T-helper 2 cell treated with Interferon-gamma antibody and Interleukin-4, amounts not matched to agents 5 μg/mL and 100 μg/mL, for 36 hours (primary cell): ENCODE data around the gene ZNF177.
A peak's percentile ranks its signal among the peaks of the same experiment; 100 is the strongest.
"Not testable (repeated sequence)": the region's sequence is repeated elsewhere in the genome, so short reads cannot be mapped to it uniquely, and the experiment has no call there.

Experiments
- DNase-seq: peaks from one replicate; pipeline ENCODE4 v3.0.0; 2021; ENCODE audit warnings: low spot score
- H3K27ac Mint-ChIP-seq: one replicate; pipeline ENCODE4 v1.8.0; 2021; ENCODE audit warnings: mild to moderate bottlenecking, mixed read lengths
- H3K27me3 Mint-ChIP-seq: one replicate; pipeline ENCODE4 v1.8.0; 2021; ENCODE audit warnings: low read depth, mixed read lengths
- H3K36me3 Mint-ChIP-seq: one replicate; pipeline ENCODE4 v1.8.0; 2021; ENCODE audit warnings: low read depth, mixed read lengths
- H3K4me1 Mint-ChIP-seq: one replicate; pipeline ENCODE4 v1.8.0; 2021; ENCODE audit warnings: low read depth, mixed read lengths
- H3K4me3 Mint-ChIP-seq: one replicate; pipeline ENCODE4 v1.8.0; 2022; ENCODE audit warnings: mild to moderate bottlenecking, moderate library complexity, mixed read lengths
- H3K9me3 Mint-ChIP-seq: one replicate; pipeline ENCODE4 v1.8.0; 2021; ENCODE audit warnings: mixed read lengths

ZNF177 gene

GRCh38 chr19:9362905-9363304, at the start of gene ZNF177:
Gene ZNF177, plus strand, starts transcription at chr19:9363013. Its CDS starts 15,299 bp downstream, at chr19:9378312.
- peak within 1 kb of the TSS; percentile 8 for H3K4me3 Mint-ChIP-seq

GRCh38 chr19:9313756-9314155, 49.1 kb upstream of the ZNF177 start:
- no peak overlapping the region for H3K27ac Mint-ChIP-seq
- no peak overlapping the region for H3K4me3 Mint-ChIP-seq
- H3K9me3 Mint-ChIP-seq = peaks cover 44% of the 10 kb centered on the region

More at GRCh38 chr19:9362905-9363304, at the start of gene ZNF177:
- DNase-seq = no peak
- H3K27me3 Mint-ChIP-seq = no peaks in the 10 kb centered on the region
- peaks cover 3% of the 10 kb centered on the region for H3K36me3 Mint-ChIP-seq
- H3K4me1 Mint-ChIP-seq = no peaks in the 10 kb centered on the region
- H3K9me3 Mint-ChIP-seq = peaks cover 44% of the 10 kb centered on the region
- no peak within 1 kb of the TSS for H3K27ac Mint-ChIP-seq

GRCh38 chr19:9321338-9321737, 41.5 kb upstream of the ZNF177 start:
- no peak overlapping the region for H3K27ac Mint-ChIP-seq
- H3K27me3 Mint-ChIP-seq = no peaks in the 10 kb centered on the region
- DNase-seq = no peak
- peaks cover 44% of the 10 kb centered on the region for H3K9me3 Mint-ChIP-seq
- H3K4me3 Mint-ChIP-seq = no peak overlapping the region
- H3K36me3 Mint-ChIP-seq = peaks cover 24% of the 10 kb centered on the region
- peaks cover 17% of the 10 kb centered on the region for H3K4me1 Mint-ChIP-seq

More at GRCh38 chr19:9313756-9314155, 49.1 kb upstream of the ZNF177 start:
- Mint-ChIP-seq H3K4me1 (peaks cover 8% of the 10 kb centered on the region), H3K27me3 (peaks cover 2% of the 10 kb centered on the region), H3K36me3 (peaks cover 3% of the 10 kb centered on the region)
- no peak for DNase-seq

- Mint-ChIP-seq H3K4me1 (peaks cover 17% of the 10 kb centered on the region), H3K9me3 (peaks cover 46% of the 10 kb centered on the region), H3K36me3 (peaks cover 25% of the 10 kb centered on the region)
- not testable (repeated sequence) for H3K4me3 Mint-ChIP-seq, H3K27ac Mint-ChIP-seq, H3K27me3 Mint-ChIP-seq, DNase-seq
Measured at GRCh38 chr19:9321756-9322155, 41.1 kb upstream of the ZNF177 start.

GRCh38 chr19:9322201-9322600, 40.6 kb upstream of the ZNF177 start:
- H3K27ac Mint-ChIP-seq, H3K27me3 Mint-ChIP-seq, DNase-seq: not testable (repeated sequence)
- H3K4me1 Mint-ChIP-seq = peaks cover 17% of the 10 kb centered on the region
- H3K36me3 Mint-ChIP-seq = peaks cover 27% of the 10 kb centered on the region
- peak overlapping the region; percentile 28 for H3K4me3 Mint-ChIP-seq
- peaks cover 43% of the 10 kb centered on the region for H3K9me3 Mint-ChIP-seq

- peaks cover 34% of the 10 kb centered on the region for H3K36me3 Mint-ChIP-seq
- peaks cover 17% of the 10 kb centered on the region for H3K4me1 Mint-ChIP-seq
- no peaks in the 10 kb centered on the region for H3K27me3 Mint-ChIP-seq
- peak overlapping the region; percentile 96 for H3K27ac Mint-ChIP-seq
- DNase-seq = no peak
- H3K9me3 Mint-ChIP-seq = peaks cover 47% of the 10 kb centered on the region
- peak overlapping the region; percentile 95 for H3K4me3 Mint-ChIP-seq
Measured at GRCh38 chr19:9323557-9323918, 39.3 kb upstream of the ZNF177 start.

- Mint-ChIP-seq H3K27ac (peak within 1 kb of the TSS; percentile 96), H3K4me3 (peak within 1 kb of the TSS; percentile 95), H3K4me1 (peaks cover 17% of the 10 kb centered on the region), H3K36me3 (peaks cover 38% of the 10 kb centered on the region), H3K27me3 (no peaks in the 10 kb centered on the region), H3K9me3 (peaks cover 50% of the 10 kb centered on the region)
- peak; percentile 94 for DNase-seq
Measured at GRCh38 chr19:9323919-9324583, 38.8 kb upstream of the ZNF177 start, which contains the start of gene ZNF559. Gene ZNF559, plus strand, starts transcription at chr19:9324179. Its CDS starts 14,371 bp downstream, at chr19:9338550.

GRCh38 chr19:9324584-9324962, 38.2 kb upstream of the ZNF177 start:
- DNase-seq = no peak
- Mint-ChIP-seq H3K27ac (peak overlapping the region; percentile 96), H3K36me3 (peaks cover 41% of the 10 kb centered on the region), H3K4me3 (peak overlapping the region; percentile 95), H3K27me3 (no peaks in the 10 kb centered on the region), H3K4me1 (peaks cover 17% of the 10 kb centered on the region), H3K9me3 (peaks cover 55% of the 10 kb centered on the region)

- Mint-ChIP-seq H3K4me3 (no peak overlapping the region), H3K27ac (no peak overlapping the region), H3K36me3 (peaks cover 48% of the 10 kb centered on the region), H3K27me3 (no peaks in the 10 kb centered on the region), H3K9me3 (peaks cover 72% of the 10 kb centered on the region), H3K4me1 (peaks cover 2% of the 10 kb centered on the region)
- DNase-seq = no peak
Measured at GRCh38 chr19:9329999-9330398, 32.8 kb upstream of the ZNF177 start.

- no peak for DNase-seq
- Mint-ChIP-seq H3K27ac (no peak overlapping the region), H3K9me3 (peaks cover 75% of the 10 kb centered on the region), H3K36me3 (peaks cover 59% of the 10 kb centered on the region), H3K4me3 (no peak overlapping the region), H3K4me1 (no peaks in the 10 kb centered on the region), H3K27me3 (no peaks in the 10 kb centered on the region)
Measured at GRCh38 chr19:9342610-9343304, 20.1 kb upstream of the ZNF177 start.

GRCh38 chr19:9345005-9345404, 17.8 kb upstream of the ZNF177 start:
- H3K27me3 Mint-ChIP-seq = no peaks in the 10 kb centered on the region
- H3K27ac Mint-ChIP-seq = no peak overlapping the region
- H3K4me3 Mint-ChIP-seq = no peak overlapping the region
- H3K4me1 Mint-ChIP-seq = no peaks in the 10 kb centered on the region
- no peak for DNase-seq
- peaks cover 41% of the 10 kb centered on the region for H3K36me3 Mint-ChIP-seq
- peaks cover 78% of the 10 kb centered on the region for H3K9me3 Mint-ChIP-seq

- H3K9me3 Mint-ChIP-seq = peaks cover 72% of the 10 kb centered on the region
- H3K27me3 Mint-ChIP-seq = no peaks in the 10 kb centered on the region
- no peak for DNase-seq
- H3K4me1 Mint-ChIP-seq = no peaks in the 10 kb centered on the region
- H3K36me3 Mint-ChIP-seq = peaks cover 12% of the 10 kb centered on the region
- H3K4me3 Mint-ChIP-seq = no peak overlapping the region
- no peak overlapping the region for H3K27ac Mint-ChIP-seq
Measured at GRCh38 chr19:9348253-9348652, 14.6 kb upstream of the ZNF177 start.

GRCh38 chr19:9348671-9349070, 14.1 kb upstream of the ZNF177 start:
- Mint-ChIP-seq H3K4me1 (no peaks in the 10 kb centered on the region), H3K36me3 (peaks cover 9% of the 10 kb centered on the region), H3K27ac (no peak overlapping the region), H3K9me3 (peaks cover 68% of the 10 kb centered on the region), H3K4me3 (no peak overlapping the region), H3K27me3 (no peaks in the 10 kb centered on the region)
- DNase-seq = no peak

GRCh38 chr19:9352505-9352904, 10.3 kb upstream of the ZNF177 start:
- Mint-ChIP-seq H3K4me1 (no peaks in the 10 kb centered on the region), H3K27ac (no peak overlapping the region), H3K4me3 (no peak overlapping the region), H3K9me3 (peaks cover 62% of the 10 kb centered on the region), H3K36me3 (peaks cover 1% of the 10 kb centered on the region), H3K27me3 (no peaks in the 10 kb centered on the region)
- DNase-seq = no peak
